Mucosa of gallbladder (tissue), 1 donor: Measurements from ENCODE around the gene PARP8. TPM values are rescaled to one million over a fixed set of nuclear protein-coding genes. Genes with fewer than 3 reads are reported as not detected.

Experiments used
- total RNA-seq: library from RNA; stranded (reverse); gene quantifications from one replicate; pipeline ENCODE4 v1.2.1, GENCODE V29; 2021
- donor health status: DM: no; HTN: no; CAD: no.

PARP8 gene
- total RNA-seq, 1 donor from 2014 or later, result 78.4 TPM

Other genes with a start within 250 kb of the PARP8 start
- gene EMB, start 225.3 kb upstream of the PARP8 start, total RNA-seq, result 19.9 TPM